Activated CD4-positive, alpha-beta T cell treated with anti-CD3 and anti-CD28 coated beads, Interleukin-2, amount 50 U/mL, for 24 hours (primary cell): ENCODE results near the gene MITF.

ENCODE experiments used
- DNase-seq, 2 donors: peaks; one replicate each; pipeline ENCODE4 v3.0.0-alpha.2; 2020; ENCODE audit warnings: low read depth in 1 of 2, low spot score in 1 of 2

MITF gene

DNA sequence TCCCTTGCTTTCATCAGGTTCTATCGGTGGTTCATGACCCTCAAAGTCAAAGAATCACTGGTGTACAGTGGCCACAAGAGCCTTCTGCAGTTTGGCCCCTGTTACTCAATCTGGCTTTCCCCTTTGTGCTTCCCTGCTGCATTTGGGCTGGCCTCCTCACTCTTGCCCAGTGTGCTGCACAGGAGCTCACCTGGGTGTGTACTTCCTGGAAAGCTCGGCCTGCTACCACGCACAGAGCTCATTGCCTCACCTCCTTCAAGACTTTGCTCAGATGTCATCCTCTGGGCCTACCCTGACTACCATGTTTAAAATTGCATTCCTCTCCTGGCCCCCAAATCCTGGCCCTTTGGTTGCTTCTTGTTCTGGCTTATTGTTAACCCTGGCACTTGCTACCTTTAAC lies 90.9 kb downstream of the MITF start:
- no peak for DNase-seq

DNA sequence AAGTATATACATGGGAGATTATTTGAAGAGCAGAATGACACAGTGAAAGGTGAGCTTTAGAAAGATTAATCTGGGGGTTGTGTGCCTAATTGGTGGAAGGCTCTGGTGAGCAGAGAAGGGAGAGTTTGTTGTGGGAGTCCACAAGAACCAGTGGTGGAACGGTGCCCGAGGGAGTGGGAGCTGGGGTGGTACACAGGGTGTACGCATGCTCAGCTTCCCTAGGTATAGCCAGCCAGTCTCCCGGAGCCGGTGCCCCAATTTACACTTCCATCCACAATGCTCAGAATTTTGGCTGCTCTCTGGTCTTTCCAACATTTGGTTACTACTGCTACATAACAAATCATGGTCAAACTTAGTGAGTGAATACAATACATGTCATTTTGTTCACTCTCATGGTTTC lies 92.5 kb downstream of the MITF start:
- no peak for DNase-seq

DNA sequence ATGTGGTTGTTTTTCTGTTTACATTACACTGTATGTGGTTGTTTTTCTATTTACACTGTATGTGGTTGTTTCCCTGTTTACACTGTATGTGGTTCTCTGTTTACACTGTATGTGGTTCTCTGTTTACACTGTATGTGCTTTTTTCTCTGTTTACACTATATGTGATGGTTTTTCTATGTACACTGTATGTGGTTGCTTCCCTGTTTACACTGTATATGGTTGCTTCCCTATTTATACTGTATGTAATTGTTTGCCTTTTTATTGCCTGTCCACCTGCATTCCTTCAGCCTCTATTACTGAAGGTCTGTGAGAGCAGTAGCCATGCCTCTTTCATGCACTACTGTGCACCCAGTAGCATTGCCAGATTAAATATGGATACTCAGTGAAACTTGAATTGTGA lies 94.3 kb downstream of the MITF start:
- no peak for DNase-seq

DNA sequence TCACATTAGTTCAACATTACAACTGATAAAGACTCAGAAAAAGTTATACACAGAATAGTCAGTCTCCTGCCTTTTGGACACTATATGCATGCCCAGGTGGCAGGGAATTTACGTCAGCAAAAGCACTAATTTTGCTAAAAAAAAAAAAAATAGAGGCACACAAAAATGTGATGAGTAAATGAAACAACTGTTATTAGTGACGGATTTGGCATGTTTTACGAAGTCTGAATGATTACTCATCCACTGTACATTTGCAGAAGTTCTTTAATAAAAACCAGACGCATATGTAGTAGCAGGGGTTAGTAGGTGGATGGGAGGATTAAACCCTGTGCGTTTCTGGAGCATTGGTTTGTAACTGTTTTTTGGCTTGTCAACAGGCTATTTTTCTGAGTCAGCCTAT lies 99.0 kb downstream of the MITF start:
- DNase-seq: no peak

DNA sequence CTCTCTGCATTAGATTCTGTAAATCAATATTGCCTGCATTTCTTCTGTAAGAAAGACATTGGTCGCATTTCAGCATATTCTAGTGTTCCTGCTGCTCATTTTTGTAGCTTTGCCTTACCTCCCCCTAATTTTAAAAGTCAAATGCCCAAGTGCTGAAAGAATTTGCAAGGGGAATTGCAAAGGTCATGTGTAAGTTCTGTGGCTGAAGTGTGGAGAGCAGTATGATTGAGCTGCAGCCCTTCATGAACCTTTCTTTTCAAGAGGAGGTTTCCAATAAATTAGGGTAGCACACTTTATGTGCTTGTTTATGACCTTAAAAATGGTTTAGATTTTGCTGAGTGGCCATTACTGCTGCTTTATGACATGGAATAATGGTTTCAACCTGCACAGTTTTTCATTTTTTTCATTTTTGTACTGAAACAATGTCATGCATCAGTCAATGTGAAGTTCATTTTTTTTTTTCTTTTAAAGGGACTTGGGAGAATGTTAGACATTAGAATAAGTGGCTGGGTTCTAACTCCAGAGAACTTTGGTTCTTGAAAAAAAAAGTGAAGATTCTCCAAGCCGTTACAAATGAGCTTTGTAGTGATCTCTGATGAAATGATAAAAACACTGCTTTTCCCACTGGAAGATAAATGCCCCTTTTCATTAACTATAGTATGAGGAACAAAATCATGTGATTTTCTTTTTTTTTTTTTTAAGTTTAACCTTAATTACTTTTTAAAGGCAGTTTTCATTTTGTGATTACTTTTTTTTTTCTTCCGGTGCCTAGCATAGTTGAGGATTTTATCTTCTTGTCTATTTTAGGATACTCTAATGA lies 99.6 kb downstream of the MITF start:
- no peak for DNase-seq

DNA sequence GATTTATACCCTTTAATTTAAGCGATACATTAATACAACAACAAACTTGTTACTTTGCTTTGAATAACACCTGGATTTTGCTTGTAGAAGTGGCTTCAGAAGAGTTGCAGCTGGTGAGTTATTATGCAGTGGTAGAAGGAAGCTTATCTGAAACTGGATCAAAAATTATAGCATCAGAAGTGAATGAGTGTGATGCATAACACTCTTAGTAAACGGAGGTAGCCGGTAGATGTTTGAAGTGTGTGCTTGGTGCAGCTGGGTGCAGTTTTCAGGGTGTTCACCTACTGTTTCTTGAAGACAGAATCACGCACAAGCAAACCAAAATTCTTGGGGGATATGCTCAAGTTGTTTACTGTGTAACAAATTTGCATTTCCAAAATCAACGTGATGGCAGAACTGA lies 103.1 kb downstream of the MITF start:
- no peak for DNase-seq

DNA sequence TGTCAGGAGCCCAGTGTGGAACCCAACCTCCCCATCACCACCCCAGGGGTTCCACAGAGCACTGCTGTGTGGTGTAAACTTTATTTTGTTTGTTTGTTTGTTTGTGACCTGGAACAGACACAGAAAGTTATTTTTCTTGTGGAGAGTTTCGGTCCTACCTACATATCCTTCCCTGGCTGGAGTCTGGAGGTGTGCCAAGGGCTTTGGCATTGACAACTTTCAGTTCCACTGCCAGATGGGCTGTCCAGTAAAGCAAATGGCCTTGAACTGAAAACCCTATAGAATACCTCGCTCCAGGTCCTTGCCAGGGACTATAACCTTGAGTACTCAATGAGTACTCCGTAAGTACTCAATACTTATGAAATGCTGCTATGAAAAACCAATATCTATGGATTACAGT lies 103.5 kb downstream of the MITF start:
- DNase-seq: no peak

DNA sequence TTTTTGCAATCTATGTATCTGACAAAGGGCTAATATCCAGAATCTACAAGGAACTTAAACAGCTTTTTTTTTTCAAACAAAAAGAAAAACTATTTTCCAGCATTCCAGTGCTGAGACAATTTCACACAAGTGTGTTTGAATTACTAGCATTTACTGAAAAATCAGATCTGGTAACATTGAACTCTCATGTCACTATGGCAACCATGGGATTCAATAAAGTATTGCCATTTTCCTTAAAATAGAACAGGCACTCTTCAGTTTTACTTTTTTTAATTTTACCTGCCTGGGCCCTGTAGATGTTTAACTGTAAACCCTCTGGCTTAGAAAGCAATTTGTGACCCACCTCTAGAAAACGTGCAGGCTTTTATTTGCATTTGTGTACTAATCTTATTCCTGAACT lies 105.4 kb downstream of the MITF start:
- DNase-seq: no peak

DNA sequence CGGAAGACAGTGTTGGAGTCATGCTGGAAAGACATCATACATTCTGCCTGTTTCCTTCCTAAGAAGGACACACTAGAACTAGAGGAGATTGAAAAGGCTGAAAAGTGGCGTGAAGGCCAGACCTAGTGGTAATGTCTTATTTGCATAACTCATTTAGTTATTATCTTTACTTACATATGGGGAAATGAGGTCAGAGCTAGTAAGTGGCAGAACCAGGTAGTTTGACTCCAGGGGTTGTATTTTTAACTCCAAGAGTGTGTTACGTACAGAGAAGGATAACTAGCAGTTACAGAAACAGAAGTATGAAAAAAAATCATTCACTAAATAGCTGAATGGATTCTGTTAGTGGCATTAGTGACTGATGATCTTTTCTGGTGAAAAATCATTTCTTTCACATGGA lies 108.0 kb downstream of the MITF start:
- no peak for DNase-seq

DNA sequence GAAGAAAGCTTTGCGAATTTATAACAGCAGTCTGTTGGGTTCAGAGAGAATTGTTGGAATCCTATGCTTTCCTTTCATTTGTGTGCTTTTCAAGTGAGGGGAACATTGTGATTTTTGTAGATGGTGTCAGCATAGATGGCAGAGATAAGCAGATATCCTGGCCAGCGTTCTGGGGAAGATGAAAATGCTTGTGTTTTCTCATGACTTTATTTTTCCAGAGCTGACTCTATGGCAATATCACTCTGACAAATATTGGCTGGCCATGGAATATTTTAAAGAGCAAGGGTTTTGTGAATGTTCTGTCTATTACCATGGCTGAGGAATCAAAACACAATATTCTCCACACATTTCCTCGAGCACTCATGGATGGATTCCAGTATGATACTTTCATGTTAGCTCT lies 108.8 kb downstream of the MITF start:
- no peak for DNase-seq

DNA sequence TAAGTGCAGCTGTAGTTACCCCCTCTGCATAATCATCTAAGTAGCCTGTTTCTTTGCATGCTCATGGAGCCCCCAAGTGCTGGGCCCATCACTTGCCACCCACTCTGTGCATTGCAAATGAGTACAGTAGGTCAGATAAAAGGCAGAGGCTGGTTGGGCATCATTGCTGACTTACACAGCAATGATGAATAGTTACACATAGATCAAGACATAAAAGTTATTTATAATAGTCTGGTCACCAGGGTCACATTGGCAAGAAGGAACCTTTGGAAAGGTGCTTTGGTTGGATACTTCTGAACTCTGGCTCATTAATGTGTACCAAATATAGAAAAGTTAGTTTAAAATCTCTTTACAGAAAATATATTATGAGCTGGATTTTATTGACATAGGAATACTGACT lies 111.6 kb downstream of the MITF start:
- DNase-seq: no peak

DNA sequence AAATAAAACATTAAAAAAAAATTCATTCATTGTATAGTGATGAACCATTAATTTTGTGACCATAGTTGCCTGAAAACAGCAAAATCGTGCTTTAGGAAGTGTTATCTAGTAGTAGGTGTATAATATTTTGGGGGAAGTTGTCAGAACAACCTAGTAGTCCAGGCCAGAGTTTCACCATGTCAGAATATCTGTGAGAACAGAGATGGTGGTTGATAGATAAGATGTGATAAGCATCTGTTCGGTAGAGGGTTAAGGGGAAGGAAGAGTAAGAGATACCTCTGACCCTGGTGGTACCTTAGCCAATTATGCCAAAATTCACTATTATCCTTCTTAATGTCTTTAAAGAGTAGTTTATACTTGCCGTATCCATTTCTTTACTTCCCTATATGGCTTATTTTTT lies 113.8 kb downstream of the MITF start:
- no peak for DNase-seq

DNA sequence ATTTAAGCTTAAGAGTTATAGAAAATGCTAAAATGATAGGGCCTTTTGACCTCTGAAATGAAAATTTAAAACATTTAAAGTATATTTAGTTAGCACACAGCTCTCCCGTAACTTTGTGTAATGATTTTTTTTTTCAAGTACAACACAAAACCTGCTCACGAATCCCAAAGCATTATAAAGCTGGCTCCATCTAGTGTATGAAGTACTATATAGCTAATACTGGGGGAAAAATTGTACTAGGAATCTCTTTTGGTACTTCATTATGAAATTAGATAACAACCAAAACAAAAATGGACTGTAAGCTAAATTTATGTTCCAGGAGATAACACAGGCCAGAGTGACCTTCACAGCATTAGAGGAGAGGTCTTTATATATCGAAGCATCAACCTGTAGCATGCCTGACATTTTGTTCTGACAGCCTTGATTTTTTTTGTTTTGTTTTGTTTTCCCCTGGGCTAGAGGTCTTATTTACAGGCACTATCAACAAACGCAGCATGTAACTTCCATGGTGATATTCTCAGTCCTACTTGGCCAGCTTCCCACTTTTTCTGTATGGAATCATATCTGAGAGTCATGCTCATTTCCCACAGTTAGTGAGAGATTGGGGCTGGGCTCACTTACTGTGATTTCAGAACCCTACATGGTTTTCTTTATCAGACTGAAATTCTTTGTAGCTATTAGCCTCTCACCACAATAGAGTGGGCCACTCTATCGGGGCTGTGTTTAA lies 116.3 kb downstream of the MITF start:
- DNase-seq: no peak

DNA sequence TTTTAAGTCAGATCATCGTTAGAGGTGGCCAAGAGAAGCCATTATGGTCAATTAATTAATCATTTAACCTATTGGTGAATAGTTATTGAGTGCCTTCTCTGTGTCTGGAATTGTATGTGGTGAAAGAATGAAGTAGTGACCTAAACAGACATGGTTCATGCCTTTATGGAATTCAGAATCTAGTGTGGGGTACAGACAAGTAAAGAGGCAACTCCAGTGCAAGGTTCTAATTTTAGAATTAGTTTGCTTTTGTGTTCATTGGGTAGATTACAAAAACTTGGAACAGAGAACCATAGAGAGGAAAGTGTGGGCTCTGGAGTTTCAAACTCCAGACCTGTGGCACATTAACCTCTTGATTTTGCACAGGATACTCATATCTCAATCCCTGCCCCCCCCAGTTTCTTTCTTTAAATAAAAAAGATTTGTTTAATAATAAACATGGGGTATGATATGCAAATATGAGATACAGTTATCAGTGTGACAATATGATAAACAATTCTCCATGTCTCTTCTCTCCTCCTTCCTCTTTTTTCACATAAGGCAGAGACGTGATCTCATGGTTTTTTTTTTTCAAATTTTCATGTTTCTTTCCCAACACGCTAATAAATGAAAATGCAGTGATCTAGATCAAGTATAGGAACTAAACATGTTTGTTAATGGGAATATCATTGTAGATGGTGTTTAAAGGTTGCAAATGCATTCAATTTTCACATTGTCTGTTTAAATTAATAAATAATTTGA lies 117.9 kb downstream of the MITF start:
- DNase-seq: no peak

DNA sequence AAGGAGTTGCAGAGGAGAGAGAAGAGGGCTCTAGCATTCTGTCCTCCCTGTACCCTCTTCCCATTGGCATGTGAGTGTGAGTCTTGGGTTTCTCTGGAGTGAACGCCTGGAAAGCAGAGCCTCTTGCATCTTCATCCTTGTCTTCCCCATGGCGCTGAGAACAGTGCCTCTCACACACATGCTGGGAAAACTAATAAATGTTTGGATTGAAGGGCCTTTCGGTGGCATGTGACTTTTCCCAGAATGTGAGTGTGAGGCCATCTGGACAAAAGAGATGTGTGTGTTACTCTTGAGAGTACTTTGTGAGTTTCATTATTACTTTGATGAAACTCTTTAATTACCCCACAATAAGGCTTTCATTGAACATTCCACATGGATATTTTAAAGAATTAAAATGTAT lies 122.3 kb downstream of the MITF start:
- no peak for DNase-seq

DNA sequence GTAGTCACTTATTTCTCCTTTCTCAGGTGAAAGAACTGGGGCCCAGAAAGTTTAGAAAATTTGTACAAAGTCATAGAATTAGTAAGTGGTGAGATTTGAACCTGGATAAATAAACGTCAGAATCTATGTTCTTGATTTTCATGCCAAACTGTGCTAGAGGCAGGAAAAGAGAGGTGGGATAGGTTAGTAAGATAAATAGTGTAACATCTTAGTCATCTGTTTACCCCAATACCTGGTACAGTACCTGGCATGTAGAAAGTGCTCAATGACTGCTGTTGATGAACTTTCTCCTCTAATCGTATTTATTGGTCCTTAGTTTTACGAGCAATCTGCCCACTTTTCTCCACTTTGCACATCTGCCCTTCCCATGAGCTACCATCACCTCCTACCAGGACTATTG lies 124.9 kb downstream of the MITF start:
- DNase-seq: no peak

DNA sequence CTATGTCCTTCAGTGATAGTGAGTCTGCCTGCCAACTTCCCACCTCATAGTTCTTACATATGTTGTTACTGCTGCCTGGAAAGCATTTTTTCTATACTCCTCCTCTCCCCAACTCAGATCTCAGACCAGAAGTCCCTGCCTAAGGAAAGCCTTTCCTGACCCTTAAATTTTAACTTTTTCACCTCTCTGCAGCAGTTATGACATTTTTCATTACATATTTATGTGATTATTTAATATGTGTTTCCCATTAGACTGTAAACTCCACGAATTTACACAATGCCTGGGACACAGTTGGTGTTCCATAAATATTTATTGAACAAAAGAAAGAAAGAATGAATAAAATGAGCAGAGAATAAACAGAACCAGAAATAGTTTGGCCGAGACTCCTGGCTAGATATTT lies 125.5 kb downstream of the MITF start:
- no peak for DNase-seq

DNA sequence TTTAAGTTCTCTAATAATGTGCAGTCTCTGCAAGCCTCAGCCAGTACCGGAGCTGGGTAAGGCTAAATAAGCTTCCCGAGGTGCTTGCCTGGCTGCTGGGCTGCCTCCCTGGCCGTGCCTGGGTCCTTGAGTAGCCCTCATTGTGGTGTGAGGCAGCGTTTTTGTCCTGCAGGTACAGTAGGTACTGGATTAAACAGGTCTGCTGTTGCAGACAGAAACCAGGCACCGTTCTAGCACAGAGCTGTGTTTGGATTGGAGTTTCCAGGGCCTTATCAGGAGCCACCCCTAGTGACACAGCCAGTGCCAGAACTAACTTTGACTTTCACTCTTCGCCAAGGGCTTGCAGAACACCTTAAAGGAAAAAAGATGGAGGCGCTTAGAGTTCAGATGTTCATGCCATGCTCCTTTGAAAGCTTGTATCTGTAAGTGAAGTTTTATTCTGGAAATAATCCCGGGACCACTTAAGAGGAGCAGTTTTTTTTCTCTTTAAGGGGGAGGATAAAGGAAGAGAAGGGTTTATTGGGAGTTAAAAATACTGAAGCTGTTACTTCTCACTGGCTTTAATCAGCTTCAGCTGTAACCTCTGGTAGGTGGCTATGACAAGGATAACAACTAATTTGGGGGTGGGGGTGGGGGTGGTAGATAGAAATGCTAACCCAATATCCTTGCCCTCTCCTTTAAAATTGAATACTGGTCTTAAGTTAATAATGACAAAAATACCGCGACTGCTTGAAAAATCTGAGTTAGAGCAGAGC lies 126.8 kb downstream of the MITF start:
- DNase-seq: no peak

DNA sequence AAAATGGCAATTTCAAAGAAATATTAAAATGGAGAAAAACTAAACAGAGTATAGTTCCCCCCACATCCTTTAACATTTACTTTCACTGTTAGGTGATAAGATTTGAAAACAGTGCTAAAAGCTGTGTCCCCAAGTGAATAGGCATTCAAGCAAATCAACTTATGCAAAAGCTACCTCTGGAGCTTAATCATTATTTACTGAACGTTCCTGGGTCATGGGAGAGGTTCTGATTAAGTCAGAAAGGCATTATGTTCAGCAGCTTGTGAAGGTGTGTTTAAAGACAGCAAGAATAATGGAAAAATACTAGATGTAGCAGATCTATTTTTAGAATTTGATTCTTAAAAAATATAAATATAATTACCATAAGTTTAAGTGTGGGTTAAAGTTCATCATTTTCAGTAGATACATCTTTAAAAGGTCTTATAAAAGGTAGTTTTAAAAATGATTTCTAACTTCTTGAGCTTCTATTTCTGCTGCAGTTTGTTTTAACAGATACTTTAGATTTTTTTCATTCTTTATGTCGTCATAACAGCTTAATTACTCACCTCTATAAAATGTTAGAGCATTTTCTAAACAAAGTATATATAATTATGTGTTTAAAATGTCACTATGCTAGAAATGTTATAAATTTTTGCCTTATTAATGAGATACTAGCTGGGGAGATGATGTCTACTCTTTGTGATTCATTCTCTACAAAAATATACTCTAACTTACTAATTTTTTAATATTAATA lies 127.9 kb downstream of the MITF start:
- no peak for DNase-seq

DNA sequence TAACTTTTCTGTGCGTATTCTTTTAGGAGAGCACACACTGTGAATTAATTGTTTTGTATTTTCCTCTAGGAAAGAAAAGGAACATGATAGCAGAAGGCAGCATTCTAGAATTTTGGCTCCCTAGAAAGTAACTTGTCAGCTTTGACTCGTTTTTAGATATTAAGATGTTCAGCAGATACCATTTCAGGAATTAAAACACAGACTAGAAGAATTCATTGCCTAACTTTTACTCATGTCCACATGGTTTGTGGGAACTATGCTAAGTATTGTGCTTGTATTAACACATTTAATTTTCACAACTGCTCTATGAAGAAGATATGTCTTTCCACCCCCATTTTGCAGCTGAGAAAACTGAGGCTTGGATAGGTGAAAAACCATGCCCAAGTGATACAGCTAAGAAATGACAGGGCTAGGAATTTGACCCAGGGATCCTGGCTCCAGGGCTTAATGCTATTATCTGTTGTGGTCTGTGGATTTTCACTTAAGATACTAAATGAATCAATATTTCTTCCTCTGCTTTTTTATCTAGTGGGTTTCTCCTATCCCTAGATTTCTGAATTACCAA lies 128.8 kb downstream of the MITF start:
- DNase-seq: no peak
